ENCODE data around the gene KRTAP4-4. TPM values are rescaled to one million over a fixed set of nuclear protein-coding genes. Genes with fewer than 3 reads are reported as not detected.

Gene KRTAP4-4
- total RNA-seq, 1 experiment from 2014 or later = not detected

DNA sequence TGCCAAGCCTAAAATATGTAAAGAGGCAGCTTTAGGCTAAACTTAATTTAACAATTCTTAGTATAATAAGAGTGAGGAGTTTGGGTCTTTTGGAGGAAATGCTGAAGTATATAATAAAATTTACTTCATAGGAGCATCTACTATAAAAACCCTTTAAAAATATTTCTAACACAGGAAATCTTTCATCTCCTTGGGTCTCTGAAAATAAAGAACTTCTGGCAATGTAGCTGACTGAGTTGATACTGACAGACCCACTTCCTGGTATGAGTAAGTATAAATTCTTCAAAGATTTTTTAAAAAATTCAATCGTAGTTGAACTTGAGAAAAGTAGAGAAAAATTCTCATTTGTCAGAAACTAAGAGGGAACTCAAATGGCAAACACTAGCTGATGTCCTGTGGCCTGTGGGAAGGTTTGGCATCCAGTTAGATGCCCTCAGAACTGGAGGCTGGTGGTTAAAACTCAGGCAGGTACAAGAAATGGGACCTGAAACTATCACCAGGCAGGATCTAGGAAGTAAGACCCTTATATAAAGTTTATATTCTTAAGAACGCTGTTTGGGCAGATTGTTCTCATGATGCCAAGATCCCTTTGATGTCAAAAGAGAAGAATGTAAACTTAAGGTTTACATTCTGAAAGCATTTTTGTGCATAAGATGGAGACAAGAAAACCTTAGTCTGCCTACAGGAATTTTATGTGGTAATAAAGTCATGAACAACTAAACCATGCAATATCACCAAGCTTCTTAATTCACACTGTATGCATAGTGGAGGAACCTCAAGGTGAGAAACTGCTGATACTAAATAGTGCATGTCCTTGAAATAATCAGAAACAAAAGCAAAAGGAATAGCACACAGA, 26.4 kb downstream of the KRTAP4-4 start:
- no peak overlapping the region for H3K4me3 Mint-ChIP-seq
- peaks cover 15% of the 10 kb centered on the region for H3K9me3 Mint-ChIP-seq
- ChIA-PET CTCF (no interaction called here), POLR2A (no interaction called here)
- no peak overlapping the region for H3K27ac Mint-ChIP-seq
- H3K4me1 Mint-ChIP-seq = no peaks in the 10 kb centered on the region
- ATAC-seq (no peak), DNase-seq (ENCODE audit: low spot score) (no peak)
- no peak for TF ChIP-seq ZNF121 (CRISPR knock-in tag; IDR thresholded peaks at IDR 0.05)
- TF ChIP-seq CREM (CRISPR knock-in tag; IDR thresholded peaks at IDR 0.05) = no peak
- no peak for TF ChIP-seq E2F4 (CRISPR knock-in tag; IDR thresholded peaks at IDR 0.05; ENCODE audit: borderline replicate concordance, low read depth)
- TF ChIP-seq ZNF138 (CRISPR knock-in tag; conservative IDR thresholded peaks at IDR 0.05) = no peak
- TF ChIP-seq OVOL2 (CRISPR knock-in tag; IDR thresholded peaks at IDR 0.05; ENCODE audit: borderline replicate concordance) = no peak
- TF ChIP-seq SMAD3 (CRISPR knock-in tag; IDR thresholded peaks at IDR 0.05; ENCODE audit: borderline replicate concordance) = no peak
- TF ChIP-seq SMAD4 (CRISPR knock-in tag; IDR thresholded peaks at IDR 0.05) = no peak
- no peak for TF ChIP-seq ZNF512 (CRISPR knock-in tag; IDR thresholded peaks at IDR 0.05; ENCODE audit: borderline replicate concordance)
- TF ChIP-seq, protein P1, sequence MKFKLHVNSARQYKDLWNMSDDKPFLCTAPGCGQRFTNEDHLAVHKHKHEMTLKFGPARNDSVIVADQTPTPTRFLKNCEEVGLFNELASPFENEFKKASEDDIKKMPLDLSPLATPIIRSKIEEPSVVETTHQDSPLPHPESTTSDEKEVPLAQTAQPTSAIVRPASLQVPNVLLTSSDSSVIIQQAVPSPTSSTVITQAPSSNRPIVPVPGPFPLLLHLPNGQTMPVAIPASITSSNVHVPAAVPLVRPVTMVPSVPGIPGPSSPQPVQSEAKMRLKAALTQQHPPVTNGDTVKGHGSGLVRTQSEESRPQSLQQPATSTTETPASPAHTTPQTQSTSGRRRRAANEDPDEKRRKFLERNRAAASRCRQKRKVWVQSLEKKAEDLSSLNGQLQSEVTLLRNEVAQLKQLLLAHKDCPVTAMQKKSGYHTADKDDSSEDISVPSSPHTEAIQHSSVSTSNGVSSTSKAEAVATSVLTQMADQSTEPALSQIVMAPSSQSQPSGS (CRISPR knock-in tag; IDR thresholded peaks at IDR 0.05; ENCODE audit: borderline replicate concordance, low read depth) = no peak
- no peak for TF ChIP-seq IRF2 (CRISPR knock-in tag; IDR thresholded peaks at IDR 0.05; ENCODE audit: borderline replicate concordance, low read depth)
- TF ChIP-seq CDX4 (CRISPR knock-in tag; IDR thresholded peaks at IDR 0.05; ENCODE audit: borderline replicate concordance) = no peak
- TF ChIP-seq ZNF232 (CRISPR knock-in tag; IDR thresholded peaks at IDR 0.05) = no peak
- TF ChIP-seq ESRRA (CRISPR knock-in tag; IDR thresholded peaks at IDR 0.05; ENCODE audit: borderline replicate concordance) = no peak
- no peaks in the 10 kb centered on the region for H3K36me3 Mint-ChIP-seq
- no peaks in the 10 kb centered on the region for H3K27me3 Mint-ChIP-seq (ENCODE audit: low read depth)

GRCh38 chr17:41131979-41132378, 28.6 kb downstream of the KRTAP4-4 start:
- Mint-ChIP-seq H3K9me3 (peaks cover 2% of the 10 kb centered on the region; the same call in 1 of the 2 replicates), H3K4me3 (no peak overlapping the region), H3K4me1 (no peaks in the 10 kb centered on the region), H3K27ac (no peak overlapping the region), H3K36me3 (no peaks in the 10 kb centered on the region), H3K27me3 (ENCODE audit: low read depth) (no peaks in the 10 kb centered on the region)
- ChIA-PET POLR2A (no interaction called here), CTCF (no interaction called here)
- DNase-seq (ENCODE audit: low spot score) (no peak), ATAC-seq (no peak)
- TF ChIP-seq ZBTB21 (CRISPR knock-in tag; IDR thresholded peaks at IDR 0.05; ENCODE audit: borderline replicate concordance) (no peak), ATF6 (CRISPR knock-in tag; IDR thresholded peaks at IDR 0.05) (no peak), KAT7 (CRISPR knock-in tag; IDR thresholded peaks at IDR 0.05; ENCODE audit: borderline replicate concordance) (no peak), ARID4B (CRISPR knock-in tag; IDR thresholded peaks at IDR 0.05; ENCODE audit: borderline replicate concordance) (no peak), ZNF219 (CRISPR knock-in tag; IDR thresholded peaks at IDR 0.05; ENCODE audit: borderline replicate concordance) (no peak), E2F4 (CRISPR knock-in tag; IDR thresholded peaks at IDR 0.05; ENCODE audit: borderline replicate concordance, low read depth) (no peak)
